Trophoblast cell (in vitro differentiated cells and primary cell): ENCODE measurements around the gene EIF1AD.

Source experiments
- DNase-seq, 2 donors: peaks; one replicate each; pipeline ENCODE4 v3.0.0-alpha.2; 2016
- H2AFZ ChIP-seq: 2 replicates; pipeline ENCODE4 v1.6.1; 2013; ENCODE audit warnings: low read length, moderate library complexity, mild to moderate bottlenecking; ENCODE audit not compliant: insufficient read depth, poor library complexity
- H2AK5ac ChIP-seq: 2 replicates; pipeline ENCODE4 v1.6.1; 2013; ENCODE audit warnings: mild to moderate bottlenecking, low read length
- H2BK120ac ChIP-seq: 2 replicates; pipeline ENCODE4 v1.6.1; 2013; ENCODE audit warnings: low read length, mild to moderate bottlenecking, moderate library complexity; ENCODE audit not compliant: insufficient read depth, poor library complexity
- H2BK12ac ChIP-seq: 2 replicates; pipeline ENCODE4 v1.6.1; 2013; ENCODE audit warnings: mild to moderate bottlenecking, low read length, moderate library complexity
- H2BK5ac ChIP-seq: 2 replicates; pipeline ENCODE4 v1.6.1; 2013; ENCODE audit warnings: low read length, low read depth, moderate library complexity, mild to moderate bottlenecking; ENCODE audit not compliant: poor library complexity
- H3K14ac ChIP-seq: 2 replicates; pipeline ENCODE4 v1.6.1; 2013; ENCODE audit warnings: mild to moderate bottlenecking, low read length
- H3K18ac ChIP-seq: 2 replicates; pipeline ENCODE4 v1.6.1; 2013; ENCODE audit warnings: mild to moderate bottlenecking, low read length
- H3K23ac ChIP-seq: 2 replicates; pipeline ENCODE4 v1.6.1; 2013; ENCODE audit warnings: low read length
- H3K27ac ChIP-seq: 2 replicates; pipeline ENCODE4 v1.5.1; 2013; ENCODE audit warnings: low read depth, mild to moderate bottlenecking, inconsistent platforms, low read length, moderate library complexity
- H3K27me3 ChIP-seq: 2 replicates; pipeline ENCODE4 v1.6.1; 2013; ENCODE audit warnings: inconsistent platforms, mild to moderate bottlenecking, low read length, moderate library complexity; ENCODE audit not compliant: insufficient read depth
- H3K36me3 ChIP-seq, 2 experiments: 1 replicate in 1 of 2; 2 replicates in 1 of 2; pipeline ENCODE4 v1.6.1; 2013; ENCODE audit warnings: low read length in 2 of 2, mild to moderate bottlenecking in 2 of 2, moderate library complexity in 1 of 2; ENCODE audit not compliant: insufficient read depth in 2 of 2, control insufficient read depth in 1 of 2
- H3K4ac ChIP-seq: 2 replicates; pipeline ENCODE4 v1.6.1; 2013; ENCODE audit warnings: low read depth, mild to moderate bottlenecking, low read length, moderate library complexity
- H3K4me1 ChIP-seq, 2 experiments: 1 replicate in 1 of 2; 2 replicates in 1 of 2; pipeline ENCODE4 v1.6.1; 2013; ENCODE audit warnings: low read length in 2 of 2, mild to moderate bottlenecking in 2 of 2, moderate library complexity in 1 of 2; ENCODE audit not compliant: insufficient read depth in 2 of 2, control insufficient read depth in 1 of 2
- H3K4me2 ChIP-seq: 2 replicates; pipeline ENCODE4 v1.6.1; 2013; ENCODE audit warnings: inconsistent platforms, mild to moderate bottlenecking, low read length, moderate library complexity
- H3K4me3 ChIP-seq: 2 replicates; pipeline ENCODE4 v1.5.1; 2013; ENCODE audit warnings: mild to moderate bottlenecking, low read depth, low read length, inconsistent platforms
- H3K79me1 ChIP-seq: one replicate; pipeline ENCODE4 v1.6.1; 2013; ENCODE audit warnings: low read length
- H3K79me2 ChIP-seq: 2 replicates; pipeline ENCODE4 v1.6.1; 2013; ENCODE audit warnings: low read length, mild to moderate bottlenecking; ENCODE audit not compliant: control insufficient read depth, insufficient read depth, poor library complexity
- H3K9ac ChIP-seq: 2 replicates; pipeline ENCODE4 v1.6.1; 2013; ENCODE audit warnings: mild to moderate bottlenecking, low read length
- H3K9me3 ChIP-seq: 2 replicates; pipeline ENCODE4 v1.6.1; 2013; ENCODE audit warnings: low read depth, mild to moderate bottlenecking, control low read depth, inconsistent platforms, low read length; ENCODE audit not compliant: insufficient read depth
- H4K12ac ChIP-seq: 2 replicates; pipeline ENCODE4 v1.6.1; 2013; ENCODE audit warnings: low read depth, mild to moderate bottlenecking, low read length, moderate library complexity
- H4K8ac ChIP-seq: 2 replicates; pipeline ENCODE4 v1.6.1; 2013; ENCODE audit warnings: low read depth, mild to moderate bottlenecking, low read length, moderate library complexity
- H4K91ac ChIP-seq: one replicate; pipeline ENCODE4 v1.6.1; 2013; ENCODE audit warnings: low read depth, mild to moderate bottlenecking, low read length, moderate library complexity
- WGBS: extraction: QIAGEN DNeasy Blood & Tissue Kit; methylation state at CpG from one replicate; pipeline ENCODE4 v1.1.7; 2013; ENCODE audit warnings: missing lambda C conversion rate; ENCODE audit not compliant: insufficient read length, insufficient coverage; ENCODE audit errors: extremely low coverage; 5-methylcytosine and 5-hydroxymethylcytosine counted together

EIF1AD gene

GRCh38 chr11:66017321-66017720 lies 15.4 kb upstream of the EIF1AD start:
- no peak overlapping the region for H3K9ac ChIP-seq
- no peak overlapping the region for H3K23ac ChIP-seq
- H3K4me1 ChIP-seq, result peaks cover 20 to 25% of the 10 kb centered on the region in 2 experiments
- no peak overlapping the region for H2BK12ac ChIP-seq
- no peaks in the 10 kb centered on the region for H3K27me3 ChIP-seq
- no peaks in the 10 kb centered on the region for H3K79me2 ChIP-seq
- peaks cover 8% of the 10 kb centered on the region for H3K79me1 ChIP-seq
- H4K12ac ChIP-seq, result no peak overlapping the region
- H3K27ac ChIP-seq, result no peak overlapping the region
- H2BK120ac ChIP-seq, result no peak overlapping the region
- H4K91ac ChIP-seq, result no peak overlapping the region
- H3K4me3 ChIP-seq, result no peak overlapping the region
- WGBS, result 100% methylated on average over 2 of the region's 4 CpGs
- no peak overlapping the region for H3K4me2 ChIP-seq
- DNase-seq, result no peak
- peaks cover 2% of the 10 kb centered on the region for H3K9me3 ChIP-seq
- no peaks in the 10 kb centered on the region for H3K36me3 ChIP-seq
- no peak overlapping the region for H2AK5ac ChIP-seq
- H4K8ac ChIP-seq, result no peak overlapping the region
- no peak overlapping the region for H2BK5ac ChIP-seq
- H3K4ac ChIP-seq, result no peak overlapping the region
- H2AFZ ChIP-seq, result no peak overlapping the region
- no peak overlapping the region for H3K14ac ChIP-seq
- no peak overlapping the region for H3K18ac ChIP-seq

DNA sequence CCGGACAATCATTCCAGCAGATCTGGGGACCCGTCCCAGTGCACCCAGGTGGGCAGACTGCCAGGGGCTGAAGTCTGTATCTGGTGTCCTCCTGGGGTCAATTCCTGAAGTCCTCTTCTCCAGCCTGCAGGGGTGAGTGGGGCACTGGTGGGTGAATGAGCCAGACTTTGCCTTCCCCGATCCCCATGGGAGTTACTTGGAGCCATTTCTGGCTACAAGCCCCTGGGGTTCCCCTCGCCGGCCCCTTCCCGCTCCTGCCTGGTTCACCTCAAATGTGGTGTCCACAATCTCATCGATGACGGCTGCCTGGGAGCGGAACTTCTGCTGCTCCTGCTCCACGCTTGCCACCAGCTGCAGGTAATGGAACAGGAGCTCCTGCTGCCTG lies 14.8 kb upstream of the EIF1AD start:
- Histone ChIP-seq H3K36me3 (no peaks in the 10 kb centered on the region), H3K27me3 (no peaks in the 10 kb centered on the region), H3K4ac (no peak overlapping the region), H3K18ac (no peak overlapping the region), H3K27ac (no peak overlapping the region), H2AK5ac (no peak overlapping the region), H3K9ac (no peak overlapping the region), H3K9me3 (peaks cover 1% of the 10 kb centered on the region), H3K4me1 (peaks cover 25 to 30% of the 10 kb centered on the region in 2 experiments), H3K4me2 (no peak overlapping the region), H2BK12ac (no peak overlapping the region), H4K91ac (no peak overlapping the region), H3K79me2 (peaks cover 3% of the 10 kb centered on the region), H3K23ac (no peak overlapping the region), H2AFZ (no peak overlapping the region), H3K4me3 (no peak overlapping the region), H2BK5ac (no peak overlapping the region), H4K8ac (no peak overlapping the region), H2BK120ac (no peak overlapping the region), H3K14ac (no peak overlapping the region), H4K12ac (no peak overlapping the region), H3K79me1 (peaks cover 13% of the 10 kb centered on the region)
- DNase-seq, result no peak
- no CpG with 5 or more reads among the region's 10 CpGs for WGBS

GRCh38 chr11:66015936-66016792 lies 14.2 kb upstream of the EIF1AD start:
- peak; percentile 63 to 70 for DNase-seq
- Histone ChIP-seq H3K4ac (no peak overlapping the region), H3K23ac (no peak overlapping the region), H3K4me1 (peaks cover 29 to 35% of the 10 kb centered on the region in 2 experiments), H3K27ac (no peak overlapping the region), H3K14ac (no peak overlapping the region), H2BK5ac (no peak overlapping the region), H3K79me1 (peaks cover 16% of the 10 kb centered on the region), H2BK120ac (no peak overlapping the region), H3K9ac (no peak overlapping the region), H3K27me3 (no peaks in the 10 kb centered on the region), H4K91ac (no peak overlapping the region), H2BK12ac (no peak overlapping the region), H4K8ac (no peak overlapping the region), H2AK5ac (no peak overlapping the region), H3K4me2 (no peak overlapping the region), H3K18ac (no peak overlapping the region), H3K79me2 (peaks cover 3% of the 10 kb centered on the region), H4K12ac (no peak overlapping the region), H2AFZ (no peak overlapping the region), H3K36me3 (no peaks in the 10 kb centered on the region), H3K4me3 (no peak overlapping the region), H3K9me3 (no peaks in the 10 kb centered on the region)
- WGBS, result no CpG with 5 or more reads among the region's 18 CpGs

GRCh38 chr11:66015454-66015881 lies 13.5 kb upstream of the EIF1AD start:
- DNase-seq, result no peak
- no peak overlapping the region for H4K8ac ChIP-seq
- no peak overlapping the region for H3K23ac ChIP-seq
- H3K4me1 ChIP-seq, result peaks cover 34 to 38% of the 10 kb centered on the region in 2 experiments
- H3K4me3 ChIP-seq, result no peak overlapping the region
- H3K18ac ChIP-seq, result no peak overlapping the region
- H2AFZ ChIP-seq, result no peak overlapping the region
- H3K9me3 ChIP-seq, result no peaks in the 10 kb centered on the region
- H3K14ac ChIP-seq, result no peak overlapping the region
- H3K9ac ChIP-seq, result no peak overlapping the region
- H3K27ac ChIP-seq, result no peak overlapping the region
- no peak overlapping the region for H3K4ac ChIP-seq
- no peak overlapping the region for H2BK5ac ChIP-seq
- no peak overlapping the region for H4K91ac ChIP-seq
- H3K36me3 ChIP-seq, result no peaks in the 10 kb centered on the region
- peaks cover 3% of the 10 kb centered on the region for H3K79me2 ChIP-seq
- no peak overlapping the region for H3K4me2 ChIP-seq
- no peak overlapping the region for H4K12ac ChIP-seq
- no peak overlapping the region for H2BK120ac ChIP-seq
- no peak overlapping the region for H2AK5ac ChIP-seq
- peaks cover 19% of the 10 kb centered on the region for H3K79me1 ChIP-seq
- H3K27me3 ChIP-seq, result no peaks in the 10 kb centered on the region
- no CpG with 5 or more reads among the region's 7 CpGs for WGBS
- H2BK12ac ChIP-seq, result peak overlapping the region; percentile 42
